ENCODE measurements around the gene GRIN1. TPM values are rescaled to one million over a fixed set of nuclear protein-coding genes. Genes with fewer than 3 reads are reported as not detected.

The GRIN1 gene
- total and polyA plus RNA-seq, 10 of the 15 experiments (the other 5 are each of a cell fraction or from before 2014, with no cell fraction given) = 0.05 to 0.10 (median 0.06) TPM; not detected in 6

GRCh38 chr9:137113385-137114159, 25.4 kb upstream of the GRIN1 start:
- H3K9ac ChIP-seq (ENCODE audit: control insufficient read depth, insufficient read depth, low read length) = no peak overlapping the region
- RAD21 ChIA-PET (ENCODE audit: unreplicated experiment) = interaction anchor here (1.0 kb wide), 2 partner anchors 18 to 54 kb away, joined by 3 read pairs; no protein-coding TSS in a partner anchor
- FAIRE-seq = no peak

More at GRCh38 chr9:137113385-137114159, 25.4 kb upstream of the GRIN1 start:
- Histone ChIP-seq H3K27ac (ENCODE audit: control insufficient read depth, insufficient read depth) (no peak overlapping the region), H3K36me3 (ENCODE audit: control insufficient read depth in 2 of 2, insufficient read depth in 2 of 2, low read length in 1 of 2) (peaks cover 4 to 25% of the 10 kb centered on the region in 2 experiments), H4K20me1 (ENCODE audit: control insufficient read depth, insufficient read depth) (no peaks in the 10 kb centered on the region), H3K4me1 (ENCODE audit: control insufficient read depth, insufficient read depth, low read length) (peaks cover 3% of the 10 kb centered on the region; the same call in 1 of the 2 replicates), H3K79me2 (ENCODE audit: control insufficient read depth, insufficient read depth, low read length) (peaks cover 2% of the 10 kb centered on the region), H2AFZ (ENCODE audit: control insufficient read depth, low read depth, low read length) (no peak overlapping the region), H3K4me3 (peak overlapping the region; percentile 70; the same call in 1 of the 2 replicates), H3K9me3 (replicated peaks; ENCODE audit: control insufficient read depth, insufficient read depth, low read length) (no peaks in the 10 kb centered on the region), H3K27me3 (replicated peaks in 1 of 2; ENCODE audit: control insufficient read depth in 2 of 2, insufficient read depth in 2 of 2, low read length in 1 of 2) (no peaks in the 10 kb centered on the region), H3K4me2 (ENCODE audit: control insufficient read depth, insufficient read depth) (peak overlapping the region; percentile 84; the same call in 1 of the 2 replicates)
- ChIA-PET SMC1A (ENCODE audit: uncharacterized antibody, unreplicated experiment) (interaction anchor here (1.0 to 1.2 kb wide), 2 partner anchors 17 to 28 kb away, joined by 3 read pairs; no protein-coding TSS in a partner anchor), CTCF (no interaction called here), POLR2A (interaction anchor here (0.5 kb wide), 1 partner anchor 386 kb away, joined by 3 read pairs; no protein-coding TSS in a partner anchor)
- TSS peak; percentile 71 for BruUV-seq (replicated peaks)
- no peak for DNase-seq (ENCODE audit: low read depth, low spot score)
- no peak for ATAC-seq
- in situ Hi-C loops (cut with MboI) = no loop called here
- peak in 1 of 2 experiments; percentile 25; a peak in 1 of 4 replicates for TF ChIP-seq BHLHE40 (IDR thresholded peaks at IDR 0.05; ENCODE audit: borderline replicate concordance in 1 of 2, low read depth in 2 of 2, low read length in 1 of 2)
- no peak for TF ChIP-seq SMARCA5 (IDR thresholded peaks at IDR 0.05)
- peak; percentile 55 for TF ChIP-seq POLR2A (IDR thresholded peaks at IDR 0.05; ENCODE audit: low read depth, low read length)
- TF ChIP-seq ZBTB33 (IDR thresholded peaks at IDR 0.05) = peak; percentile 56; the same call in 1 of the 2 replicates
- TF ChIP-seq SPI1 (IDR thresholded peaks at IDR 0.05; ENCODE audit: borderline replicate concordance, insufficient read depth, low read depth, low read length) = peak; percentile 38; the same call in 1 of the 2 replicates
- TF ChIP-seq HSF1 (IDR thresholded peaks at IDR 0.05; ENCODE audit: low read depth, low read length) = no peak
- intact Hi-C loops (cut with micrococcal nuclease; ENCODE audit: unreplicated experiment) = no loop called here
- 82% methylated on average over 14 of the region's 66 CpGs for WGBS (ENCODE audit: insufficient coverage, insufficient replicate concordance, low lambda C conversion rate, missing lambda C conversion rate)
